ENCODE data around the gene LRP5.

LRP5 gene

GRCh38 chr11:68424101-68424632, 111.8 kb downstream of the LRP5 start:
- no peaks in the 10 kb centered on the region for H3K36me3 ChIP-seq (ENCODE audit: insufficient read depth)

DNA sequence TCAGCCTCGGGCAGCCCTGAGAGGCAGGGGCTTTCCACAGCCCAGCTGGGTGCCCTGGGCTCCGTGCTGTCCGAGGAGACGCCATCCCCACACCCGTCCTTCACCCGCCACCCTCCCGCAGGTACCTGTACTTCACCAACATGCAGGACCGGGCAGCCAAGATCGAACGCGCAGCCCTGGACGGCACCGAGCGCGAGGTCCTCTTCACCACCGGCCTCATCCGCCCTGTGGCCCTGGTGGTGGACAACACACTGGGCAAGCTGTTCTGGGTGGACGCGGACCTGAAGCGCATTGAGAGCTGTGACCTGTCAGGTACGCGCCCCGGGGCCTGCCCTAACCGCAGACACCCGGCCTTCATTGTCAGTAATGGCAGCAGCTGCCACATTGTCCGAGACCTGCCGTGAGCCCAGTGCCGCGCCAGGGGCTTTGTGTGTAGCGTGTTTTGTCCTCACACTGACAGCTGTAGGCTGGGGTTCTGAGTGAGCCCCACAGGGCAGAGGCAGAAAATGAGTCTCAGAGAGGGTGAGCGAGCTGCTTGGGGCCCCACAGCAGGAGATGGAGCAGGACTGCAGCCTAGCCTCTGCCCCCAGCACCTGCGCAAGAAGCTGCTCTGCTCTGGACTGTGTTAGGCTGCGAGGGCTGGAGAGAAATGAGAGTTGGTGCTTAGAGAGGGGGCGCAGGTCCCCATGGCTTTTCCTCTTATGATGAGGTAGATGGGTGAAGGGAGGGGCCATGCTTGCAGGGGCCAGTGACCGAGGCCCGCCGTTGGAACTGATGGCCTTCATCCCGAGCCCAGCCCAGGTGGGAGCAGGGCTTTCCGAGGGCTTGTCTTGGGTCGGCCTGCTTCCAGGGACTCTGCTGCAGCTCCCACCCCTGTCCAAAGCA, 112.8 kb downstream of the LRP5 start:
- Histone ChIP-seq H3K79me2 (ENCODE audit: insufficient read depth, low read depth) (no peaks in the 10 kb centered on the region), H3K36me3 (ENCODE audit: insufficient read depth) (no peaks in the 10 kb centered on the region), H3K27me3 (ENCODE audit: insufficient read depth, low read depth) (no peaks in the 10 kb centered on the region), H3K27ac (no peak overlapping the region), H3K4me2 (no peak overlapping the region), H3K4me1 (ENCODE audit: low read depth, poor library complexity, severe bottlenecking) (no peaks in the 10 kb centered on the region), H3K4me3 (IDR thresholded peaks at IDR 0.05; ENCODE audit: insufficient read depth, low read depth, low read length) (no peak overlapping the region), H2AFZ (ENCODE audit: low read depth) (no peak overlapping the region), H3K9ac (no peak overlapping the region), H4K20me1 (ENCODE audit: insufficient read depth) (no peaks in the 10 kb centered on the region)
- TF ChIP-seq, protein P1, sequence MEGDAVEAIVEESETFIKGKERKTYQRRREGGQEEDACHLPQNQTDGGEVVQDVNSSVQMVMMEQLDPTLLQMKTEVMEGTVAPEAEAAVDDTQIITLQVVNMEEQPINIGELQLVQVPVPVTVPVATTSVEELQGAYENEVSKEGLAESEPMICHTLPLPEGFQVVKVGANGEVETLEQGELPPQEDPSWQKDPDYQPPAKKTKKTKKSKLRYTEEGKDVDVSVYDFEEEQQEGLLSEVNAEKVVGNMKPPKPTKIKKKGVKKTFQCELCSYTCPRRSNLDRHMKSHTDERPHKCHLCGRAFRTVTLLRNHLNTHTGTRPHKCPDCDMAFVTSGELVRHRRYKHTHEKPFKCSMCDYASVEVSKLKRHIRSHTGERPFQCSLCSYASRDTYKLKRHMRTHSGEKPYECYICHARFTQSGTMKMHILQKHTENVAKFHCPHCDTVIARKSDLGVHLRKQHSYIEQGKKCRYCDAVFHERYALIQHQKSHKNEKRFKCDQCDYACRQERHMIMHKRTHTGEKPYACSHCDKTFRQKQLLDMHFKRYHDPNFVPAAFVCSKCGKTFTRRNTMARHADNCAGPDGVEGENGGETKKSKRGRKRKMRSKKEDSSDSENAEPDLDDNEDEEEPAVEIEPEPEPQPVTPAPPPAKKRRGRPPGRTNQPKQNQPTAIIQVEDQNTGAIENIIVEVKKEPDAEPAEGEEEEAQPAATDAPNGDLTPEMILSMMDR (conservative IDR thresholded peaks at IDR 0.05; ENCODE audit: low read depth, low read length) = no peak

More at GRCh38 chr11:68424101-68424632, 111.8 kb downstream of the LRP5 start:
- H3K27ac ChIP-seq = no peak overlapping the region
- H3K4me3 ChIP-seq (IDR thresholded peaks at IDR 0.05; ENCODE audit: insufficient read depth, low read depth, low read length) = no peak overlapping the region
- no peaks in the 10 kb centered on the region for H3K4me1 ChIP-seq (ENCODE audit: low read depth, poor library complexity, severe bottlenecking)
- no peaks in the 10 kb centered on the region for H3K79me2 ChIP-seq (ENCODE audit: insufficient read depth, low read depth)
- H2AFZ ChIP-seq (ENCODE audit: low read depth) = no peak overlapping the region
- TF ChIP-seq, protein P1 (conservative IDR thresholded peaks at IDR 0.05; ENCODE audit: low read depth, low read length) = no peak
- H3K9ac ChIP-seq = no peak overlapping the region
- no peak overlapping the region for H3K4me2 ChIP-seq
- H3K27me3 ChIP-seq (ENCODE audit: insufficient read depth, low read depth) = no peaks in the 10 kb centered on the region
- no peaks in the 10 kb centered on the region for H4K20me1 ChIP-seq (ENCODE audit: insufficient read depth)

DNA sequence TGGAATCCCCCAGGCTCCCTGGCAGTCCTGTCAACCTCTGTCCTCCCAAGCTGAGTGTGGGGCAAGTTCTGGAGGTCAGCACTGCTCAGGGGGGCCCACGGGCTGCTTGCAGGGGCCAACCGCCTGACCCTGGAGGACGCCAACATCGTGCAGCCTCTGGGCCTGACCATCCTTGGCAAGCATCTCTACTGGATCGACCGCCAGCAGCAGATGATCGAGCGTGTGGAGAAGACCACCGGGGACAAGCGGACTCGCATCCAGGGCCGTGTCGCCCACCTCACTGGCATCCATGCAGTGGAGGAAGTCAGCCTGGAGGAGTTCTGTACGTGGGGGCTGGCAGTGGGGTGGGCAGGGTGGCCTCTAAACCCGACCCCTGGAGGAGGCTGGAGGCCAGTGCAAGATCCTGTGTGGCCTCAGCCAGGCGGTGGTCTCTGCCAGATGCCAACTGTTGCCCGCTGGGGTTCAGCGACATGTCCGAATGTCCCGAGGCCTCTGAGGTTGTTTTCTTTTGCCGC, 113.5 kb downstream of the LRP5 start:
- Histone ChIP-seq H3K9ac (no peak overlapping the region), H3K27me3 (ENCODE audit: insufficient read depth, low read depth) (no peaks in the 10 kb centered on the region), H3K79me2 (ENCODE audit: insufficient read depth, low read depth) (no peaks in the 10 kb centered on the region), H3K4me3 (IDR thresholded peaks at IDR 0.05; ENCODE audit: insufficient read depth, low read depth, low read length) (no peak overlapping the region), H4K20me1 (ENCODE audit: insufficient read depth) (no peaks in the 10 kb centered on the region), H3K4me2 (no peak overlapping the region), H3K4me1 (ENCODE audit: low read depth, poor library complexity, severe bottlenecking) (no peaks in the 10 kb centered on the region), H3K36me3 (ENCODE audit: insufficient read depth) (no peaks in the 10 kb centered on the region), H3K27ac (no peak overlapping the region), H2AFZ (ENCODE audit: low read depth) (no peak overlapping the region)
- TF ChIP-seq, protein P1 (conservative IDR thresholded peaks at IDR 0.05; ENCODE audit: low read depth, low read length) = no peak

DNA sequence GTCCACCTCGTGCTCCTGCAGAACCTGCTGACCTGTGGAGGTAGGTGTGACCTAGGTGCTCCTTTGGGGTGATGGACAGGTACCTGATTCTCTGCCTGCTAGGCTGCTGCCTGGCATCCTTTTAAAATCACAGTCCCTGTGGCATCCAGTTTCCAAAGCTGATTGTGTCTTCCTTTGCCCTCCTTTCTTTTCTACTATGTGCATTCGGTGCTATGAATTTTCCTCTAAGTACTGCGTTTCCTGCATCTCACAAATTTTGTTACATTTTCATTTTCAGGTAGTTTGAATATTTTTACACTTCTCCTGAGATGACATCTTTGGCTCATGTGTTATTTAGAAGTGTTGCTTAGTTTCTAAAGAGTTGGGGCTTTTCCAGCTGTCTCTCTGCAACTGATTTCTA, 117.3 kb downstream of the LRP5 start:
- H3K4me1 ChIP-seq (ENCODE audit: low read depth, poor library complexity, severe bottlenecking) = no peaks in the 10 kb centered on the region
- TF ChIP-seq, protein P1 (conservative IDR thresholded peaks at IDR 0.05; ENCODE audit: low read depth, low read length) = no peak
- no peak overlapping the region for H3K27ac ChIP-seq
- no peak overlapping the region for H3K4me3 ChIP-seq (IDR thresholded peaks at IDR 0.05; ENCODE audit: insufficient read depth, low read depth, low read length)
- H3K36me3 ChIP-seq (ENCODE audit: insufficient read depth) = no peaks in the 10 kb centered on the region
- no peak overlapping the region for H2AFZ ChIP-seq (ENCODE audit: low read depth)
- H3K4me2 ChIP-seq = no peak overlapping the region
- H4K20me1 ChIP-seq (ENCODE audit: insufficient read depth) = no peaks in the 10 kb centered on the region
- H3K9ac ChIP-seq = no peak overlapping the region
- H3K27me3 ChIP-seq (ENCODE audit: insufficient read depth, low read depth) = no peaks in the 10 kb centered on the region
- H3K79me2 ChIP-seq (ENCODE audit: insufficient read depth, low read depth) = no peaks in the 10 kb centered on the region

Measured in KMS-11 (cell line).